GM19372 (cell line): ENCODE measurements around the gene CDH12.
"Not testable (repeated sequence)": the region's sequence is repeated elsewhere in the genome, so short reads cannot be mapped to it uniquely, and the experiment has no call there.

Source experiments
- ATAC-seq: cut with Tn5 transposase; IDR thresholded peaks from one replicate; pipeline ENCODE4 v1.9.1; 2021; ENCODE audit warnings: mild to moderate bottlenecking, low read depth, moderate library complexity; ENCODE audit not compliant: unreplicated experiment

The CDH12 gene

DNA sequence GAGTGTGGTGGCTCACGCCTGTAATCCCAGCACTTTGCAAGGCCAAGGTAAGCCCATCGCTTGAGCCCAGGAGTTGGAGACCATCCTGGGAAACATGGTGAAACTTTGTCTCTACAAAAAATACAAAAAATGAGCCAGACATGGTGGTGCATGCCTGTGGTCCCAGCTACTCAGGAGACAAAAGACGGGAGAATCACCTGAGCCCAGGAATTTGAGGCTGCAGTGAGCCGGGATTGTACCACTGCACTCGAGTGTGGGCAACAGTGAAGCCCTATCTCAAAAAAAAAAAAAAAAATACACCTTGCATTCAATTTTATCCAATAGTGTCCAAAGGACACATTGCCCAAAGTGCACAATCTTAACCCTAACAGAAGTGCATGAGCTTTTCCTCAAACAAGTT is 372.8 kb downstream of the CDH12 start:
- no peak for ATAC-seq

DNA sequence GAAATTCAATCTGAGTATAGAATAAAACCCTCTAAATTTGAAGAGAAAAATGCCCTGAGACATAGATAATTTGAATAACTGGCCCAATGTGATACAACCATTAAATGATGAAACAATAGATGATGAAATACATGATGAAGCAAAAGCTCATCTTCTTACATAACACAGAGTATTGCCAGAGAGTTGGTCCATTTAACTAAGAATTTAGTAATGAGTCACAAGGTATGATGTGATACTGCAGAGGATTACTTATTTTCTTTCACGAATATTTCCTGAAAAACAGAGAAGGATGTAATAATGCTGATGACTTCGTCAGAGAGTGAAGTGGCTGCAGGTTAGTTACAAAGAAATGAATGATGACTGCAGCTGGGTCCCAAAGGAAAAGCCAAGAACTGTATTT is 379.3 kb downstream of the CDH12 start:
- ATAC-seq: no peak

DNA sequence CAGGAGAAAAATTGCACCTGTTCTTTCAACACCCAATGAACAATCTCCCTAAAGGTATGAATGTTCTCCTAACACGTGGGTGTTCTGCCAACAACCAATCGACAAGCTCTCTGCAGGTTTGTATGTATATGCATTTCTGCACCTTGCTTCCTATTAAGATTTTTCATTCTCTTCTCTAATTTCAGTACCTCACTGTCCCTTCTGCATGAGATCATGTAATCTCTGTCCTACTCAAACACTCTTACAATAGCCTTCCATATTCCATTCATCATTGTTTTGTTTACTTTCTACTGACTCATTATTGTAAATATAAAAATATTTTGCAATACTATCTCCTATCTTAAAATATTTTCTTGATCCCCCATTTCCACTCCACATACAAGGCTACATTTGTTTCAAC is 382.0 kb downstream of the CDH12 start:
- no peak for ATAC-seq

DNA sequence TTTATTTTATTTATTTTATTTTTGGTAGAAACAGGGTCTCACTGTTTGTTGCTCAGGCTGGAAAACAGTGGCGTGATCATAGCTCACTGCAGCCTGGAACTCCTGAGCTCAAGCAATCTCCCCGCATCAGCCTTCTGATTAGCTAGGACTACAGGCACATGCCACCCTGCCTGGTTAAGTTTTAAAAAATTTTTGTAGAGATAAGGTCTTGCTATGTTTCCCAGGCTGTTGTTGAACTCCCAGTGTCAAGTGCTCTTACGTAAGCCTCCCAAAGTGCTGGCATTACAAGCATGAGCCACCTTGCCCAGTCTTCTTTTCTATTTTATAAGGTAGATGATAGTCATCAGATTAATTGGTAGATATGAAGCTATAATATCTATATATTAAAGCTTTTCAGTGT is 382.7 kb downstream of the CDH12 start:
- no peak for ATAC-seq

DNA sequence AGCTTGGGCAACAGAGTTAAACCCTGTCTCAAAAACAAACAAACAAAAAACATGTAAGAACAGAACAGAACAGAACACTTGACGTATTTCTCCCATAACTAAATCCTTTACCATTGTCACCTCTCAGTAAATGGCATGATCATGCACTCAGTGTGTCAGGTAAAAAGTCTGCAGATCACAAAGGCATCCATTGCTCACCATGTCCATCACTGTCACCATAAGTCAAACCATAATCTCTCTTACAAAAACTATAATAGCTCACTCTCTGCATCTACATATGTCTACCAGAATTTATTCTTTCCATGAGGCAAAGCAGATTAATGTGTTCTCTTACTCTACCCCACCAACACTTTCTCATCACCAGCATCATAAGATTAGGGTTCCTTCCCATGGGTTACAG is 387.5 kb downstream of the CDH12 start:
- ATAC-seq: no peak

DNA sequence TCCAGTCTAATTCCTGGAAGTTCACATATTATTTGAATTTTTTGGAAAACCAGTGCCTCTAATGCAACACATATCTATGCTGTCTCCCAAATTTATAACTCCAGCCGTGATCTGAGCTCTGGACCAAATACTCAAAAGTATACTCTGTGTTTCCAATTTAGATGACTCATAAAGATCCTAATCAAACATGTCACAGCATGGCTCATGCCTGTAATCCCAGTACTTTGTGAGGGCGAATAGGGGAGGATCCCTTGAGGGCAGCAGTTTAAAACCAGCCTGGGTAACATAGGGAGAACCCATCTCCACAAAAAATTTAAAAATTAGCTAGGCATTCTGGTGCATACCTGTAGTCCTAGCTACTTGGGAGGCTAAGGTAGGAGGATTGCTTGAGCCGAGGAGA is 388.0 kb downstream of the CDH12 start:
- no peak for ATAC-seq

DNA sequence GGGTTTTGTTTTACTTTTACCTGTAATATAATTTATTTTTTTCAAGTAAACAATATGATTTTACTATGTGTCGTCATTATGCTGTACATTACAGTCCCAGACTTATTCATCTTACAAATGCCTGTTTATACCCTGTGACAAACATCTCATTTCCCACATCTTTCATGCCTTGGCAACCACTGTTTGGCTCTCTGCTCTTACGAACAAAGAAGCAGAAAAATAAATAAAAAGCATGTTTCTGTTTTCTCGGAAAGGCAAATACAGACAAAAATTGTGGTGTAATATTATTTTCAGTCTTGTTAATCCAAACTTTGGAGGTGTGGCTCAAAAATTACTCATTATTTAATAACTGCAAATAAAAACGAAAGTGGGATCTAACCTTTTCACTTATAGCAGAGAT is 393.0 kb downstream of the CDH12 start:
- ATAC-seq: no peak

DNA sequence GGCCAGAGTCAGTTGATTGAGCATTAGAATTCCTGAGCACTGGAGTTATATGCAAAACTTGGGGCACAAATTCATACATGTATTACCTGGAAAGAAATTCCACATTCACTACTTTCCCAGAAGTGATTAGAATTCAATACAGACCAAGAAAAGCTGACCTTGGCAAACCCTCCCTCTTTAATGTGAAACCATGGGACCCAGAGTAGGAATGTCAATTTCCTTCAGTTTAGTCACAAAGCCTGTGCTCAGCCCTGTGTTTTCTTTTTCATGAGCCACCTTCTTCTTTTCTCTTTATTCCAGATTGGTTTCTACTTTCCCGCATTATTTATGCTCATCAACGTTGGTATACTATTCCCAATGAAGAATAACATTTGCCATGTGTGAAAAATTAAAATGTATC is 420.2 kb downstream of the CDH12 start:
- no peak for ATAC-seq

DNA sequence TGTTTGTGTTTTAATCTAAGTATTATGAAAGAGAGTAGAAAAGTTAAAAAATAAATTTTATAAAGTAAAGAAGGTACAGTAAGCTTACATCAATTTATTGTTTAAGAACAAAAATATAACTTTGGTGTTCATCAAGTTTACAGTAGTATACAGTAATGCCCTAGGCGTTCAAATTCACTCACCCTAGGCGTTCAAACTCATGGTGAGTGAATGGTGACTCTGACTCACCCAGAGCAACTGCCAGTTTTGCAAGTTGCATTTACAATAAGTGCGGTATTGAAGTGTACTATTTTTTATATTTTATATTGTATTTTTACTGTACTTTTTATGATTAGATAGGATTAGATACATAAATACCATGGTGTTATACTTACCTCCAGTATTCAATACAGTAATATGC is 421.3 kb downstream of the CDH12 start:
- no peak for ATAC-seq

DNA sequence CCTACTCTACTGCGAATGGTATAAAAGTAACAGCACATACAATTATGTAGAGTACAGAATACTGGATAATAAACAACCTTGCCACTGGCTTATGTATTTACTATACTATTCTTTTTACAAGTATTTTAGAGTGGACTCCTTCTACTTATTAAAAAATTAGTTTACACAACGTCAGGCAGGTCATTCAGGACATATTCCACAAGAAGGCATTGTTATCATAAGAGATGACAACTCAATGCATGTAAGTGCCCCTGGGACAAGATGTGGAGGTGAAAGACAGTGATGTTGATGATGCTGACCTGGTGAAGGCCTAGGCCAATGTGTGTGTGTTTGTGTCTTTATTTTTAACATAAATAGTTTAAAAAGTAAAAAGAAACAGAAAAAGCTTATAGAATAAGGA is 421.7 kb downstream of the CDH12 start:
- ATAC-seq: no peak

DNA sequence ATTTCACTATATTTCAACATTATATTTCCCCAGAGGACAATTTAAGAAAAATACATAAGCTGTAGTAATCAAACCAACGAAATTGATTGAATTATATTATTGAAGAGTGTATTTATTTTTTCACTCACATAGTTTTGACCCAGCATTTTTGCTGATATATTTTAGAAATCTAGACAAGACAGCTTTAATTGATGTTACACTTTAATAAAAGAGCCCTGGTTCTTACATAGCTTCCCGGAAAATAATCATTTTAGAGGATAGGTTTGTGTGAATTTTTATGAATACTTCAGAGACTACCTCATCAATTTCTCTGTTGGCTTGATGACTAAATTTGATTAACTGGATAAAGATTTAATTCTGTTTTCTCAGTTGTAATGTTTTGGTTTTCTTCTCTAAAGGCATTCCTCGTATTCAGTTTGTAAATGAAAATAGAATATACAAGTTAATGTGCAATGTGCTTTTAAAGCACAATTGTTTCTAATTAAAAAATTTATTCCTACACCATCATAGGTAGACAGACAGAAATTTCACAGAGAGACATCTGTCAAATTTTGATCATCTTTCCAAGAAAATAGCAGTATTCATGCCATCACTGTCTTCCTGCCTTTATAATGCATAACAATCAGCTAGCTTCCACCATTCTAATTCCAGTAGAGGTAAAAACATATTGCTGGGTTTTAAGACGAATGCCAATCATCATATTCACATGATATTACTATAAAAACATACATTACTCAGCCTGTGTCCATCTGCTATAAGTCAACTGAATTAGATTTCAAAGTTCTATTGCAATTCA is 441.4 kb downstream of the CDH12 start:
- no peak for ATAC-seq

DNA sequence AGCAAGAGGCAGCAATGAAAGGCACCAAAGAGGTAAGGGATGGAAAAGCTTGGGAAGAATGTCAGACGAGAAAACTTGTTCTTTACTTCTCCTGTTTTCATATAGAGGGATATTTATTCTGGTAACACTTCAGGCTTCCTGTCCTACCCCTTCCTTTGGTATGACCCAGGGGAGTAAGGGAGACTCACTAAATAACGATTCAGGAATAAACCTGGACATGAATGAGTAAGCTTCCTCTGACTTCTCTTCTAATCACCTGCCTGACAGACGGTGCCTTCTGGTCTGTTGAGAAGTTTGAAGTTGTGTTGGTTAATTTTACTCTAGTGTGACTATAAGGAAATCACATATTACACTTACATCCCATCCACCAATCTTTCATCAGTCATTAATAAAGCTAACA is 461.2 kb downstream of the CDH12 start:
- ATAC-seq: no peak

DNA sequence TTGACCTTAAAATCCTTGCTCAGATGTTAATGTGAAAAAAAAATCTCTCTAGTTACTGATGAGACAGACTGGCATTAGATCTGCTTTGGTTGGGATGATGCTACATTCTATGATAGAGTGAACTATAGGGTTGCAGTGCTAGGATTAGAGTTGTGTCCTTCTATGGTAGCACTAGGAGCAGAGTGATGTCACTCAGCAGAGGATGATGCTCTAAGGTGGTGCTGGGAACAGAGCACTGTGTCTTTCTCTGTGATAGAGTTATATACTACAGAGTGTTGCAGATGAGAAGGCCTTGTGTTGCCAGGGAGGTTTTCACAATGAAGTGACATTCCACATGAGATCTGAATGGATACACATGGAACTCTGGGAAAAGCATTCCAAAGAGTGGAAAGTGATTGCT is 462.3 kb downstream of the CDH12 start:
- no peak for ATAC-seq

DNA sequence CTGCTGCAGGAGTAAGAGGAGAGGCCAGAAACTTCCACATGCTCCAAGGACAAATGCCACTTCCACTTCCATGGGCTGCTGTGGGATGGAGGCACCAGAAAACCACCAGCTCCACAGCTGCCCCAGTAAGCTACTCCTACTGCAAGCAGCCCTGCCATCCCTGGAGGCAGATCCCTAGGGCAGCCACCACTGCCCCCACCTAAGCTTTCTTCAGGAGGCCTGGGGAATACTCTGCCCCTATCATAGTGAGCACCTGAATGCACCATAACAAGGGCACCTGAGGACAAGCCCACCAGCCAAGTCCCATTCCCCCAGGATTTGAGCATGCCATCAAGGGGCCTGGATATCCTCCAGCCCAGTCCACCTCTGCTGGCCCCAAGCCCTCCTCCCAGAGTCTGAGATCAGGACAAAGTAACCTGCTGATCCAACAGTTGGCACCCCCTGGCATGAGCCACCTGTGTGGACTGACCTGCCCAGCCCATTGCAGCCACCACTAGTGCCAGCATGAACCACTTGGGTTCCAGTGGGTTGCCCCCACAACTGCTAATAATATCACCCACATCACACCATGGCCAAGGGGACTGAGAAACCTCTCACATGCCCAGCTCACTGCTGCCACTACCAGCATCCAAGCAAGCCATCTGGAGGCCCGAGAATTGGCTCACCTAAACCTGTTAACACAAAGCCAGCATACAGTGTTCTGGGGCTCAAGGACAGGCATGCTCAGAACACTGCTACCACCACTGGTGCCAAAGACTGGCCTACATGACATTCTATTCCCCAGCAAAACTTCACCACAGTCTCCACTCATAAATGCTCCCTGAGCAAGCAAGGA is 480.1 kb downstream of the CDH12 start:
- no peak for ATAC-seq

DNA sequence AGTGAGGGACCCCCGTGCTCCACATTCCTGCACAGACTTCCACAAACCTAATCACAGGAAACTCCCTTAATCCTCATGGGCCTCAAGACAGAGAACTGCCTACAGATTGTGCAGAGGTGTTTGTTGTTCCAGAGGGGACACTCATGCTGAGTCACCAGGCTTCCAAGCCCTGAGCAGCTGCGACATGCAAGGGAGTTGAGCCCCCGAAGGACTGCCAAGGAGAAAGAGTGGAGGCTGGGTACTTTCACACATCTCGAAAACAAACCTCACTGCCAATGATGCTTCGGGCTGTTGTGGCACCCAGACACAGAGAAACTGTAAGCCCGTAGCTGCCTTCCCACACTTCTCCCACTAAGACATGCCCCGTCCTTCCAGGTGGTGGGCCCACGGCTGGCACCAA is 480.8 kb downstream of the CDH12 start:
- no peak for ATAC-seq

DNA sequence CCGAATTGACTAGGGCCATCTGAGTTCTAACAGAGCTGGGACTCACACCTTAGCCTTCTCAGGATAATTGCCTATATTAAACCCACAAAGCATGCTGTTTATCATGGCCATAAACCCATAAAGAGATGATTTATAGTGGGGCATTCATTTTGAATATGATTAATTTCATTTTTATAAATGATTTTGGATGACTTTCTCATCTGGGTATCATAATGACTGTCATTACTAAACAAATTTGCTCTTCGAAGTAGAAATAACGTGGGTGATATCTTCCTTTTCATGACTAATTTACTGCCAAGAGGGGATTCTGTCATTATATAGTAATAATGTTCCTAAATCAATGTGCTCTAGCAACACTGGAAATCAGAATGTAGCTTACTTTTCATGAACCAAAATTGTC is 498.2 kb downstream of the CDH12 start:
- ATAC-seq: no peak

DNA sequence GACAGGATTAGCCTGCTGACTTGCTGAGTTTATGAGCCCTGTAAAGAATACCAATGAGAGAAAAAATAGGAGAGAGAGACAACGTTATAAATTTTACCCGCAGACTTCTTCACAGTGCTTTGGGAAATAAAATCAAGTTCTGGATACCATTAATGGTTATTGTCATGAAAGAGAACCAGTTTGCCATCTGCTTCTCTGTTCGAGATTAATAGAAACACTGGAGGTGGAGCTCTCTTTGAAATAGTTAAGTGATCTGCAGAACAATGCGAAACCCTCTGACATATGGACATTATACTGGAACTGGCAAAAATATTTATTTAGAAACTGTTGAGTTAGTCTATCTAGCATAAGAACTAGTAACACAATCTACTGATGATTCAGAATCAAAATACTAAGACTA is 500.7 kb downstream of the CDH12 start:
- no peak for ATAC-seq

DNA sequence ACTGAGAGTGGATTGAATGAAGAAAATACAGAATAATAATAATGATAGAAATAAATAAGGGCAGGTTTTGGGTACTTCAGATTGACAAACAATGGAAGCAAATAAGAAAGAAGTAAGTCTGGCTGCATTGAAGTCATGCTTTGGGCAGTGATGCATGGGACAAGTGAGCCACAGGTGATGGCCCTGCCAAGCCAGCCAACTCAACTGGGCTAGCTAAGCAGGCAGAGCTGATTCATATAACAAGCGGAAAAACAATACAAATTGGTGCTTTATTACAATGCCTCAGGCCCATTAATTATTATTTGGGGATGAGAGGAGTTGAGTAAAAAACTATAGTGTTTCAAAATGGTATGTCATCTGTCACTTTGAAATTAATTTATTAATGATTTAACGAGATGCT is 502.0 kb downstream of the CDH12 start:
- no peak for ATAC-seq

DNA sequence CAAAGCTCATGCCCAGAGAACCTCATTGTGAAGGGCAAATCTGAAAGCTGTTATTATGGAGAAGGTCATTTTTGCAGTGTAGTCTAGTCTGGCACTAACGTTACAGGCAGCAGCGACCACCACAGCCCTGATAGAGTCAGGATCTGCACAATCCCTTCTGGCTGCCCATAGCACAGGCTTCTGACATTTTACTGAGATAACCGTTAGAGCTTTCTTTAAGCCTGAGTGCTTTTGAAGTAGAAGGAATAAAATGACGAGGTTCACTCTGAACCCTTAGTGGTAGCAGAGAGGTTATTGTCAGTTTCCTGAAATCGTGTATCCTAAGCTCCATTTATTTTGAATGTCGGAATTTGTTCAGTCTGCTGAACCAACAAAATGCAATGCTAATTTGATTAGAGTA is 505.1 kb downstream of the CDH12 start:
- no peak for ATAC-seq

DNA sequence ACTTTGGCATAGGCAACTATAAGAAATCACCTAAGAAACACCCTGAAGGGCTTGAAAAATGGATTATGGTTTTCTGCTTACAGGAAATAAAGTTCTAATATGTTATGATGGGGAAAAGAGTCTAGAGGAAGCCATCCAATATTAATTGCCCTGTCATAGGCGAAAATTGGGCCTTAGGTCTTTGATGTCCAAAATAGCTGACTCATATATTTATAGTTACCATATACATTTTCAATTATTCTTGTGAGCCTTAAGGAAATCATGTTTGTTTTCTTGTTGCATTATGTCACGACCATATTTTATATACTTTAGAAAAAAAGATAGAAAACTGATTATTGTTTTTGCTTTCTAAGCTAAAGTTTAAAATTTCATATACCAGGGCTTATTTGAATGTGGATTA is 509.1 kb downstream of the CDH12 start:
- no peak for ATAC-seq

DNA sequence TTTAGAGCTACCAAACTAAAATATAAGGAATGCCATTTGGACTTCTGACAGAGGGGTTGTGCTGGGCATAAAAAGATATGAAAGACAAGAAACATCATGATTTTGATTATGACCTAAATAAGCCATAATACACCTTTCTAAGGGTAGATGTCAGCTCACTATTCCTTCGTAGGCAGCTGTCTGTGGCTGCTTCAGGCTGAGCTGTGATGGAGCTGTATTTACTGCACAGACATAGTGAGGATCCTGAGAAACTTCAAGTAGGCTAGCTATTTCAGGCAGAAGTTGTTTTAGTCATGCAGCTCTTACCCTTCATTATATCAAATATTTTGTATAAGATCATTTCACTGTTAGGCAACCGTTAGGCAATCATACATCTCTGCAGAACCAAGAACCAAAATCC is 511.7 kb downstream of the CDH12 start:
- ATAC-seq: no peak

DNA sequence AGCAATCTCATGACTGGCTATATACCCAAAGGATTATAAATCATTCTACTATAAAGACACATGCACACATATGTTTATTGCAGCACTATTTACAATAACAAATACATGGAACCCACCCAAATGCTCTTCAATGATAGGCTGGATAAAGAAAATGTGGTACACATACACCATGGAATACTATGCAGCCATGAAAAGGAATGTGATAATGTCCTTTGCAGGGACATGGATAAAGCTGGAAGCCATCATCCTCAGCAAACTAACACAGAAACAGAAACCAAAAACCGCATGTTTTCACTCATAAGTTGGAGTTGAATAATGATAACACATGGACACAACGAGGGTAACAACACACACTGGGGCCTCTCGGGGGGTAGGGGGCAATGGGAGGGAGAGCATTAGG is 520.2 kb downstream of the CDH12 start:
- not testable (repeated sequence) for ATAC-seq
